Heart right ventricle (tissue), 16 donors: ENCODE data around the gene KLF7. TPM values are rescaled to one million over a fixed set of nuclear protein-coding genes. Genes with fewer than 3 reads are reported as not detected.

Experiments used
- ATAC-seq, 8 donors: fragments of 200-7000 bp; cut with Tn5 transposase; one replicate each; pipeline ENCODE4 v1.9.1; 2020; ENCODE audit warnings: mild to moderate bottlenecking in 8 of 8, moderate library complexity in 8 of 8, moderate number of reproducible peaks in 1 of 8
- DNase-seq, 2 donors: peaks; one replicate each; pipeline ENCODE4 v3.0.0-alpha.2; 2020
- H3K27ac ChIP-seq, 10 donors: fragments of 200-600 bp; sonication (generic) in 2 of 10; one replicate each; pipeline versions ENCODE4 v1.5.0 to v1.8.0; 2020 to 2022; ENCODE audit warnings: mild to moderate bottlenecking in 3 of 10
- H3K27me3 ChIP-seq, 7 donors: fragments of 200-600 bp; one replicate each; pipeline ENCODE4 v1.8.0; 2021 to 2022; ENCODE audit warnings: mild to moderate bottlenecking in 2 of 7
- H3K36me3 ChIP-seq, 9 donors: fragments of 200-600 bp; sonication (generic) in 1 of 9; one replicate each; pipeline versions ENCODE4 v1.5.0 to v1.8.0; 2020 to 2022; ENCODE audit warnings: mild to moderate bottlenecking in 2 of 9
- H3K4me1 ChIP-seq, 9 donors: fragments of 200-600 bp; sonication (generic) in 1 of 9; one replicate each; pipeline versions ENCODE4 v1.5.0 to v1.8.0; 2020 to 2022; ENCODE audit warnings: mild to moderate bottlenecking in 4 of 9
- H3K4me3 ChIP-seq, 10 donors: fragments of 200-600 bp; sonication (generic) in 2 of 10; one replicate each; pipeline versions ENCODE4 v1.5.0 to v1.8.0; 2020 to 2022; ENCODE audit warnings: mild to moderate bottlenecking in 7 of 10, moderate library complexity in 2 of 10
- H3K9me3 ChIP-seq, 11 donors: fragments of 200-600 bp in 10 of 11; sonication (generic) in 2 of 11; one replicate each; pipeline versions ENCODE4 v1.5.0 to v1.8.0; 2013 to 2022; ENCODE audit warnings: mild to moderate bottlenecking in 2 of 11, control low read depth in 1 of 11, moderate library complexity in 1 of 11
- CTCF ChIP-seq, 9 donors: fragments of 200-600 bp; sonication (generic) in 2 of 9; IDR thresholded peaks; one replicate each; pipeline versions ENCODE4 v1.5.0 to v1.8.0; 2021 to 2022; ENCODE audit warnings: antibody characterized with exemption in 9 of 9, mild to moderate bottlenecking in 5 of 9, moderate library complexity in 1 of 9
- WGBS, 2 donors: extraction: QIAGEN DNeasy Blood & Tissue Kit; methylation state at CpG; one replicate each; pipeline ENCODE4 v1.1.7; 2013; ENCODE audit warnings: inconsistent platforms in 1 of 2; 5-methylcytosine and 5-hydroxymethylcytosine counted together
- intact Hi-C, 10 donors: fragments of 100-400 bp; cut with DNase I; formaldehyde crosslinking; loops; one replicate each; pipeline versions ENCODE4 v1.11.1 to v1.14.2; 2022
- polyA plus RNA-seq, 2 donors: library from polyadenylated mRNA; stranded (reverse); fragments of 200-250 nt; gene quantifications; one replicate each; pipeline ENCODE4 v1.2.3, GENCODE V29; 2013
- total RNA-seq, 10 donors: library from RNA; stranded (reverse); fragmentation: NEBNext Ultra II Directional in 3 of 10; extraction: Animal tissue kit (Norgen Biotek cat#: 25700) in 3 of 10; gene quantifications; one replicate each; pipeline versions ENCODE4 v1.2.1 to v1.2.4, GENCODE V29; 2021 to 2023
- donor health status: Arrhythmogenic right ventricular cardiomyopathy.
- donor health status: ischemic (EF 13 %, LVEDD 7.1; RV severe dilation, severe dysfunction).
- donor health status: healthy with polysubstance abuse.
- donor health status: DM: no; HTN: yes; CAD: no.
- donor health status: DM: no; HTN: no; CAD: no.
- donor health status: ischemic (EF 25% LVEDD 6.9; RV normal size, moderate dysfunction).
- donor health status: ischemic (EF 25% LVEDD 5.7; RV mildly dilated, moderate dysfunction).
- donor health status: healthy.
- donor health status: DM: yes; HTN: yes; CAD: no.
- donor health status: Ischemic cardiomyopathy.
- donor health status: ischemic (EF 35%, LVEDD 5.7; RV mildly dilated, moderate dysfunction).
- donor health status: nonischemic (EF 11% LVEDD 7.7; RV severe dilation, severe dysfunction).
- donor health status: DM: yes; HTN: yes; CAD: no.
- donor health status: PGD.
- donor health status: ischemic (EF 29% LVEDD 5.4; RV normal size, mild dysfunction).
- donor health status: nonischemic (EF 23%, LVEDD 6.1; RV moderate dilation, normal function).

KLF7 gene
- total and polyA plus RNA-seq, 12 donors = 5.0 to 51.8 (median 27.9) TPM

- peaks cover 0 to 59% (median 11%) of the 10 kb centered on the region in 9 donors for H3K36me3 ChIP-seq
- intact Hi-C loops = no loop called here
- no peaks in the 10 kb centered on the region for H3K27me3 ChIP-seq
- no peak for ATAC-seq
- H3K4me1 ChIP-seq = peaks cover 2 to 61% (median 22%) of the 10 kb centered on the region in 9 donors
- H3K27ac ChIP-seq = no peak overlapping the region
- WGBS, 2 donors = 77 to 91% methylated on average over 1 of the region's 1 CpG
- peaks cover 0 to 3% (median 0%) of the 10 kb centered on the region in 11 donors for H3K9me3 ChIP-seq
- TF ChIP-seq CTCF (IDR thresholded peaks at IDR 0.05) = no peak
- no peak for DNase-seq
- H3K4me3 ChIP-seq = no peak overlapping the region
These were observed 63.8 kb downstream of the KLF7 start for GRCh38 chr2:207101984-207102383.

- Histone ChIP-seq H3K27me3 (no peaks in the 10 kb centered on the region), H3K27ac (peak overlapping the region in 9 of 10 donors; percentile 26 to 78 (median 57)), H3K4me1 (peaks cover 14 to 79% (median 58%) of the 10 kb centered on the region in 9 donors), H3K36me3 (peaks cover 0 to 17% (median 0%) of the 10 kb centered on the region in 9 donors), H3K4me3 (no peak overlapping the region), H3K9me3 (peaks cover 0 to 3% (median 0%) of the 10 kb centered on the region in 11 donors)
- 38 to 39% methylated on average over 4 of the region's 4 CpGs for WGBS, 2 donors
- ATAC-seq (peak in 5 of 8 donors; percentile 50 to 63 (median 56)), DNase-seq (no peak)
- no peak for TF ChIP-seq CTCF (IDR thresholded peaks at IDR 0.05)
- intact Hi-C loops = loop anchor here in 5 of 10 donors (5.0 to 10.0 kb wide), 4 partner anchors 35 to 68 kb away; partner anchors contain the start of gene KLF7 (in 1 of the 5)
These were observed 68.5 kb downstream of the KLF7 start for GRCh38 chr2:207097278-207097677.

GRCh38 chr2:207095963-207096362, 69.8 kb downstream of the KLF7 start:
- Histone ChIP-seq H3K27me3 (no peaks in the 10 kb centered on the region), H3K27ac (peak overlapping the region in 8 of 10 donors; percentile 26 to 78 (median 58)), H3K36me3 (peaks cover 0 to 9% (median 0%) of the 10 kb centered on the region in 9 donors), H3K4me3 (peak overlapping the region in 2 of 10 donors; percentile 5 to 14), H3K9me3 (peaks cover 0 to 6% (median 0%) of the 10 kb centered on the region in 11 donors), H3K4me1 (peaks cover 16 to 82% (median 64%) of the 10 kb centered on the region in 9 donors)
- WGBS, 2 donors = 31 to 41% methylated on average over 6 of the region's 6 CpGs
- intact Hi-C loops = loop anchor here in 5 of 10 donors (5.0 to 10.0 kb wide), 4 partner anchors 36 to 69 kb away; partner anchors contain the start of gene KLF7 (in 1 of the 5)
- no peak for TF ChIP-seq CTCF (IDR thresholded peaks at IDR 0.05)
- ATAC-seq = peak in 4 of 8 donors; percentile 38 to 62 (median 48)
- no peak for DNase-seq

GRCh38 chr2:207093234-207093633, 72.5 kb downstream of the KLF7 start:
- intact Hi-C loops = loop anchor here in 6 of 10 donors (5.0 to 10.0 kb wide), 4 partner anchors 39 to 72 kb away; partner anchors contain the start of gene KLF7 (in 1 of the 6)
- H3K27me3 ChIP-seq = no peaks in the 10 kb centered on the region
- 94 to 95% methylated on average over 6 of the region's 6 CpGs for WGBS, 2 donors
- no peak overlapping the region for H3K4me3 ChIP-seq
- peaks cover 0 to 6% (median 0%) of the 10 kb centered on the region in 11 donors for H3K9me3 ChIP-seq
- DNase-seq (no peak), ATAC-seq (no peak)
- H3K27ac ChIP-seq = peak overlapping the region in 9 of 10 donors; percentile 31 to 86 (median 79)
- TF ChIP-seq CTCF (IDR thresholded peaks at IDR 0.05) = no peak
- H3K4me1 ChIP-seq = peaks cover 33 to 99% (median 92%) of the 10 kb centered on the region in 9 donors
- H3K36me3 ChIP-seq = peaks cover 0 to 6% (median 0%) of the 10 kb centered on the region in 9 donors
